Measurements from ENCODE around the gene STPG2. TPM values are rescaled to one million over a fixed set of nuclear protein-coding genes. Genes with fewer than 3 reads are reported as not detected.
"Not testable (repeated sequence)": the region's sequence is repeated elsewhere in the genome, so short reads cannot be mapped to it uniquely, and the experiment has no call there.

STPG2 gene
- total RNA-seq, 3 donors from 2014 or later = 0.48 to 3.8 (median 1.6) TPM

GRCh38 chr4:97645071-97645821 is 498.0 kb downstream of the STPG2 start:
- H3K27ac ChIP-seq = no peak overlapping the region
- intact Hi-C loops (cut with DNase I; ENCODE audit: low total_unique reads) = no loop called here
- H3K4me3 ChIP-seq = no peak overlapping the region
- H3K36me3 ChIP-seq = no peaks in the 10 kb centered on the region
- no peaks in the 10 kb centered on the region for H3K9me3 ChIP-seq
- no peak for TF ChIP-seq POLR2AphosphoS5 (IDR thresholded peaks at IDR 0.05)
- TF ChIP-seq CTCF (IDR thresholded peaks at IDR 0.05) = no peak
- TF ChIP-seq POLR2A (IDR thresholded peaks at IDR 0.05) = no peak
- DNase-seq (ENCODE audit: low spot score in 2 of 2) = no peak
- no peaks in the 10 kb centered on the region for H3K27me3 ChIP-seq
- H3K4me1 ChIP-seq = no peaks in the 10 kb centered on the region

- H3K27ac ChIP-seq = no peak overlapping the region
- DNase-seq (ENCODE audit: low spot score in 2 of 2) = no peak
- TF ChIP-seq POLR2AphosphoS5 (IDR thresholded peaks at IDR 0.05) = no peak
- TF ChIP-seq CTCF (IDR thresholded peaks at IDR 0.05) = no peak
- no peak for TF ChIP-seq POLR2A (IDR thresholded peaks at IDR 0.05)
- intact Hi-C loops (cut with DNase I; ENCODE audit: low total_unique reads) = no loop called here
- H3K9me3 ChIP-seq = no peaks in the 10 kb centered on the region
- H3K27me3 ChIP-seq = no peaks in the 10 kb centered on the region
- H3K4me3 ChIP-seq = no peak overlapping the region
- no peaks in the 10 kb centered on the region for H3K4me1 ChIP-seq
- H3K36me3 ChIP-seq = no peaks in the 10 kb centered on the region
Measured at GRCh38 chr4:97643179-97643578, 500.1 kb downstream of the STPG2 start.

- Histone ChIP-seq H3K36me3 (no peaks in the 10 kb centered on the region), H3K4me1 (no peaks in the 10 kb centered on the region), H3K27ac (no peak overlapping the region), H3K27me3 (no peaks in the 10 kb centered on the region), H3K9me3 (no peaks in the 10 kb centered on the region), H3K4me3 (no peak overlapping the region)
- DNase-seq (ENCODE audit: low spot score in 2 of 2) = no peak
- intact Hi-C loops (cut with DNase I; ENCODE audit: low total_unique reads) = no loop called here
- TF ChIP-seq POLR2A (IDR thresholded peaks at IDR 0.05) = no peak
- no peak for TF ChIP-seq CTCF (IDR thresholded peaks at IDR 0.05)
- TF ChIP-seq POLR2AphosphoS5 (IDR thresholded peaks at IDR 0.05) = no peak
Measured at GRCh38 chr4:97639961-97640360, 503.3 kb downstream of the STPG2 start.

GRCh38 chr4:97633831-97634230 is 509.4 kb downstream of the STPG2 start:
- H3K36me3 ChIP-seq; H3K27ac ChIP-seq; H3K27me3 ChIP-seq; H3K9me3 ChIP-seq; H3K4me3 ChIP-seq; DNase-seq (ENCODE audit: low spot score in 2 of 2); H3K4me1 ChIP-seq; intact Hi-C loops (cut with DNase I; ENCODE audit: low total_unique reads): not testable (repeated sequence)

GRCh38 chr4:97627750-97628149 is 515.5 kb downstream of the STPG2 start:
- H3K27me3 ChIP-seq = no peaks in the 10 kb centered on the region
- intact Hi-C loops (cut with DNase I; ENCODE audit: low total_unique reads) = no loop called here
- no peaks in the 10 kb centered on the region for H3K36me3 ChIP-seq
- TF ChIP-seq POLR2A (IDR thresholded peaks at IDR 0.05) (no peak), POLR2AphosphoS5 (IDR thresholded peaks at IDR 0.05) (no peak), CTCF (IDR thresholded peaks at IDR 0.05) (no peak)
- DNase-seq (ENCODE audit: low spot score in 2 of 2) = no peak
- H3K4me1 ChIP-seq = no peaks in the 10 kb centered on the region
- no peak overlapping the region for H3K27ac ChIP-seq
- no peak overlapping the region for H3K4me3 ChIP-seq
- H3K9me3 ChIP-seq = peaks cover 0 to 8% of the 10 kb centered on the region in 2 donors
